CD4-positive, alpha-beta T cell treated with Interleukin-4 for 1 hour (primary cell): ENCODE results near the gene VSTM2B.
"Not testable (repeated sequence)": the region's sequence is repeated elsewhere in the genome, so short reads cannot be mapped to it uniquely, and the experiment has no call there.

Experiments used
- DNase-seq, 2 donors: peaks; one replicate each; pipeline ENCODE4 v3.0.0-alpha.2; 2020 to 2022

VSTM2B gene

GRCh38 chr19:29547981-29548380 lies 22.2 kb downstream of the VSTM2B start:
- no peak for DNase-seq

- DNase-seq, result no peak
Measured at GRCh38 chr19:29548483-29549085, 22.8 kb downstream of the VSTM2B start.

GRCh38 chr19:29549105-29550070 lies 23.6 kb downstream of the VSTM2B start:
- no peak for DNase-seq

GRCh38 chr19:29550896-29551295 lies 25.1 kb downstream of the VSTM2B start:
- no peak for DNase-seq

- DNase-seq, result no peak
Measured at GRCh38 chr19:29551774-29552173, 26.0 kb downstream of the VSTM2B start.

- DNase-seq, result no peak
Measured at GRCh38 chr19:29552454-29553280, 26.9 kb downstream of the VSTM2B start.

GRCh38 chr19:29554149-29554548 lies 28.4 kb downstream of the VSTM2B start:
- no peak for DNase-seq

GRCh38 chr19:29559110-29559509 lies 33.3 kb downstream of the VSTM2B start:
- DNase-seq, result not testable (repeated sequence)

GRCh38 chr19:29559743-29560142 lies 33.9 kb downstream of the VSTM2B start:
- DNase-seq, result no peak

- no peak for DNase-seq
Measured at GRCh38 chr19:29560313-29561075, 34.7 kb downstream of the VSTM2B start.

- no peak for DNase-seq
Measured at GRCh38 chr19:29561601-29562000, 35.8 kb downstream of the VSTM2B start.

- DNase-seq, result no peak
Measured at GRCh38 chr19:29562299-29563297, 36.8 kb downstream of the VSTM2B start.

GRCh38 chr19:29563486-29564101 lies 37.8 kb downstream of the VSTM2B start:
- DNase-seq, result no peak

GRCh38 chr19:29564574-29565005 lies 38.8 kb downstream of the VSTM2B start:
- DNase-seq, result no peak

- no peak for DNase-seq
Measured at GRCh38 chr19:29565171-29565570, 39.4 kb downstream of the VSTM2B start.

- DNase-seq, result no peak
Measured at GRCh38 chr19:29566496-29567054, 40.8 kb downstream of the VSTM2B start.

GRCh38 chr19:29567366-29567915 lies 41.6 kb downstream of the VSTM2B start:
- DNase-seq, result no peak

GRCh38 chr19:29568036-29569025 lies 42.5 kb downstream of the VSTM2B start:
- no peak for DNase-seq
